ENCODE results near the gene TMPRSS9.
A peak's percentile ranks its signal among the peaks of the same experiment; 100 is the strongest.

TMPRSS9 gene

DNA sequence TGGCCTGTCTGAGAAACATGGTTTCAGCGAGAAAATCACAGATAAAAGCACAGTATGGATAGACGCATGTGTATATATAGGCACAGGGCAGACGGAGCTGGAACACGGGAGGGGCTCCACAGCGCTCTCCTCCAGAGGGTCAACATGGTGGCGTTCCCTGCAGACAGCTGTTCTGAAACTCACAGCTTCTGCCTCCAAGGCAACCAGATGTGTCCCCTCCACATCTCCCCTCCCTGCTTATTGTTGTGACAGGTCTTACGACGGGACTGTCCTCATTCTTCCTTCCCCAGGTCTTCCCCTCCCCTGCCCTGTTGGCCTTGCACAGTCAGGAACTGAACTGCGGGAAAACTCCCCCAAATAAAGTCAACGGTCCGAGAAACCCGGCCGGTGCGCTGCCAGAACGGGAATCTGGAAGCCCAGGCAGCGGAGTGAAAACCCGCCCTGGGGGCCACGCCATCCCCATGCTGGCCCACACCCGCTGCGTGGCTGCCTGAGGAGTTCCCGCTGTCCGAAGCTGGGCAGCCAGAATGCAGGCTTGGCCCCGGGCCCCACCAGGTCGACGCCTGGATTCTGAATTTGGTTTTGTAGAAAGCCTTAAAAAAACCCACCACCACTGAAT lies 70.0 kb downstream of the TMPRSS9 start:
- Mint-ChIP-seq H3K4me3 (no peak overlapping the region), H3K36me3 (ENCODE audit: insufficient read depth) (peaks cover 14% of the 10 kb centered on the region), H3K27ac (peak overlapping the region in 1 of 2 donors; percentile 35)

DNA sequence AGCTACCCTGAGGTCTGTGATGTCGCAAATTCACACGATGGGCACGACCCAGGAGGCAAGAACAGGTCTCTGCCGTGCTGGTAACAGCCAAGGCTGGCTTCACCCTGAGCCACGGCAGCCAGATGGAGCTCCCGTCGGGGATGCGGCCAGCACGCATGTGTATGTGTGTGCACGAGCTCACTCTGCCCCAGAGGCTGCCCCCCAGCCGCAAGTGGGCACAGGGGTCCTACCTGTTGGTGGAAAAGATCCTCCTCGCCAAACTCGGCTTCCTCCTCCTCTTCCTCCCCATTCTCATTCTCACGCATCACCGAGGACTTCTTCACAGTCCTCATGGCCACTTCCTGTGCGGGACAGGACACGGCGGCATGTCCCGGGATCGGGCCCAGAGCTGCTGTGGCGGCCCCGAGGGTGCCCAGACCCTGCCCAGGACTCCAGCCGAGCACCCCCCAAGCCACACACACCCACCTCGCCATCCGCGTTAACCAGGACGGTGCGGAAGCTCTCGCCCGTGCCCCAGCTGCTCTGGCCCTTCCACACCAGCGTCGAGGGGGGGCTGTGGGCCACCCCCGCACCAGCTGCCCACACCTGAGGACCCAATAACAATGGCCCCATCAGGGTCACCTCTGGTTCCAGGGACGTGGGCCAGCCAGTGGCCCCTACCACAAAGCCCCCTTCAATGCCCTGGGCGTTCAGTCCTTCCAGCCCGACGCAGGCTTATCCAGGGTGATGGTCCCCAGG lies 71.4 kb downstream of the TMPRSS9 start:
- no peak overlapping the region for H3K4me3 Mint-ChIP-seq
- no peak for ATAC-seq (replicated peaks)
- H3K4me1 Mint-ChIP-seq (ENCODE audit: low read depth in 2 of 2), result peaks cover 9 to 12% of the 10 kb centered on the region in 2 donors

More for the DNA sequence above, 70.0 kb downstream of the TMPRSS9 start:
- Mint-ChIP-seq H3K27me3 (no peaks in the 10 kb centered on the region), H3K4me1 (ENCODE audit: low read depth in 2 of 2) (peaks cover 11 to 14% of the 10 kb centered on the region in 2 donors), H3K9me3 (no peaks in the 10 kb centered on the region)
- DNase-seq (no peak), ATAC-seq (replicated peaks) (no peak)

DNA sequence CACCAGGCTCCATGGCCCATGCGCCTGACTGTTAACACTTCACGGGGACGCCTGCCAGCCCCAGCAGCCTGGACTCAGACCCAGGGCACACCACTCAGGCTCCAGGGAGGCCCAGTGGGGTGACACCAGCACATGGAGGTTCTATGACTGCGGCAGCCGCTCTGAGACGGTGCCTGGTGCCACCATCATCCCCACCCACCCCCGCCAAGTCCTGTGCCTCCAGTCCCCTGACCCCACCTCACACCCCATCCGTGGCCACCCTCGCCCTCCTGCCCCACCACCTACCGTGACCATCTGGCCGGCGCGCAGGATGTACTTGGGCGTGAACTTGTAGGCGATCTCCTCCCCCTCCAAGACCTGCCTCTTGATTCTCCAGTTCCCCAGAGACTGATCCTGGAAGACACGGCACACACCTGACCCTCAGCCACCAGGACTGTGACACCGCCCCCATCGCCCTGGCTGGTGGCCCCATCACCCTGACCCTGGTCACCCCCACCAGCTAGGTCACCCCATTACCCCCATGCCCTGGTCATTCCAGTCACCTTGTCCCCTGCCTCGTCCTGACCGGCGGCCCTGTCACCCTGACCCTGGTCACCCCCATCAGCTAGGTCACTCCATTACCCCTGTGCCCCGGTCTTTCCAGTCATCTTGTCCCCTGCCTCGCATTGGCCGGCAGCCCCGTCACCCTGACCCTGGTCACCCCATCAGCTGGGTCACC lies 72.2 kb downstream of the TMPRSS9 start:
- Mint-ChIP-seq H3K4me3 (no peak overlapping the region), H3K36me3 (ENCODE audit: insufficient read depth) (peaks cover 14% of the 10 kb centered on the region), H3K9me3 (no peaks in the 10 kb centered on the region), H3K27me3 (no peaks in the 10 kb centered on the region), H3K4me1 (ENCODE audit: low read depth in 2 of 2) (peaks cover 5 to 7% of the 10 kb centered on the region in 2 donors), H3K27ac (peak overlapping the region in 1 of 2 donors; percentile 67)
- ATAC-seq (replicated peaks) (no peak), DNase-seq (no peak)

More for the DNA sequence above, 71.4 kb downstream of the TMPRSS9 start:
- no peaks in the 10 kb centered on the region for H3K9me3 Mint-ChIP-seq
- H3K36me3 Mint-ChIP-seq (ENCODE audit: insufficient read depth), result peaks cover 18% of the 10 kb centered on the region
- no peaks in the 10 kb centered on the region for H3K27me3 Mint-ChIP-seq
- DNase-seq, result no peak
- peak overlapping the region in 1 of 2 donors; percentile 67 for H3K27ac Mint-ChIP-seq

DNA sequence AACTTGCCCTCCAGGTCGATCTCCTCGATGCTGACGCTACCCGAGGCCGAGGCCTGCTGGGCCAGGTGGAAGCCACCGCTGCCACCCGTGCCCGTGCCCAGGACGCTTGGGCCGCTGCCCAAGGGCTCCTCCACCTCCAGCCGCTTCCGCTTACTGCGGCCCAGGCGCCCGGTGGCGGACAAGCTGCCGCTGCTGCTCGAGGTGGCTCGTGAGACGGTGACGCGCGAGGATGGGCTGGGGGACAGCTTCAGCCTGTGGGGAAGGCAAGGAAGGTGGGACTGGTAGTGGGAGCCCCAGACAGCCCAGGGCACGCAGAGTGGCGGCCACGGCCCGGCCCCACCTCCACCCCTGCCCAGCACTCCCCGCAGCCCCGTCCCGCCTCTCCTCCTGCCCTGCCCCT lies 73.8 kb downstream of the TMPRSS9 start:
- no peak for DNase-seq
- H3K36me3 Mint-ChIP-seq (ENCODE audit: insufficient read depth), result peaks cover 12% of the 10 kb centered on the region
- no peaks in the 10 kb centered on the region for H3K4me1 Mint-ChIP-seq (ENCODE audit: low read depth in 2 of 2)
- no peak for ATAC-seq (replicated peaks)
- H3K9me3 Mint-ChIP-seq, result no peaks in the 10 kb centered on the region
- H3K4me3 Mint-ChIP-seq, result no peak overlapping the region
- peak overlapping the region in 1 of 2 donors; percentile 68 for H3K27ac Mint-ChIP-seq
- H3K27me3 Mint-ChIP-seq, result no peaks in the 10 kb centered on the region

DNA sequence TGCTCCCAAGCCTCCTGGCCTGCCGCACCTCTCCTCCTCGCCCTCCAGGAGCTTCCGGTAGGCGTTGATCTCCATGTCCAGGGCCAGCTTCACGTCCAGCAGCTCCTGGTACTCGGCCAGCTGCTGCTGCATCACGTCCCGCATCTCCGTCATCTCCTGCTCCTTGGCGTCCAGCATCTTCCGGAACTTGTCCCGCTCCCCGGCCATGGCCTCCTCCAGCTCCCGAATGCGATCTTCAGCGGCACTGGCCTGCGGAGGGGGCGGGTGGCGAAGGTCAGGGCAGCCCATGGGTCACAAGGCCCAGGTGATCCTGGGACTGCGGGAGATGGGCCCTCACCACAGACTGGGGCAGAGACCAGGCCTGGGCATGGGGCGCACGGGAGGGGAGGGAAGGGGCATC lies 74.2 kb downstream of the TMPRSS9 start:
- peaks cover 14% of the 10 kb centered on the region for H3K36me3 Mint-ChIP-seq (ENCODE audit: insufficient read depth)
- DNase-seq (no peak), ATAC-seq (replicated peaks) (no peak)
- H3K27ac Mint-ChIP-seq, result peak overlapping the region in 1 of 2 donors; percentile 68
- H3K9me3 Mint-ChIP-seq, result no peaks in the 10 kb centered on the region
- H3K4me3 Mint-ChIP-seq, result no peak overlapping the region
- H3K27me3 Mint-ChIP-seq, result no peaks in the 10 kb centered on the region
- no peaks in the 10 kb centered on the region for H3K4me1 Mint-ChIP-seq (ENCODE audit: low read depth in 2 of 2)

DNA sequence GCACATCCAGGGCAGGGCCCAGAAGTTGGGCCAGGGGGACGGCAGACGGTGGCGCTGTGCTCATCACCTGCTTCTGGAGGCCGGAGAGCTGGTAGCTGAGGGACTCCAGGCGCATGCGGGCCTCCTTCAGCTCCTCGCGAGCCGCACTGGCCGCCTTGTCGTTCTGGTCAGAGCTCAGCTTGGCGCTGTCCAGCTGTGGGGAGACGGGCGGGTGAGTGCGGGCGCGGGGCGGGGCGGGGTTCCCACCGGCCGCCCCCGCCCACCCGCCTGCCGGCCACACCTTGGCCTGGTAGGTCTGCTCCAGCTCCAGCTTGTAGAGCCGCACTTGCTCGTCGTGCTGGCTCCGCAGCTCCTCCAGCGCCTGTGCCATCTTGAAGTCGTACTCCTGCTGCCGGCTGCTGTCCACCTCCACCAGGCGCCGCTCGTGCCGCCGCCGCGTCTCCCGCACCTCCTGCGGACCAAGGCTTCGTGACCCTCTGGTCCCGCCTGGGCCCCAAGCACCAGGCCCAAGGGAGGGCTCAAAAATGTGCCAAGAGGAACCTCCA lies 74.7 kb downstream of the TMPRSS9 start:
- no peaks in the 10 kb centered on the region for H3K4me1 Mint-ChIP-seq (ENCODE audit: low read depth in 2 of 2)
- ATAC-seq (replicated peaks) (no peak), DNase-seq (no peak)
- H3K27ac Mint-ChIP-seq, result no peak overlapping the region
- peaks cover 14% of the 10 kb centered on the region for H3K36me3 Mint-ChIP-seq (ENCODE audit: insufficient read depth)
- H3K27me3 Mint-ChIP-seq, result no peaks in the 10 kb centered on the region
- no peak overlapping the region for H3K4me3 Mint-ChIP-seq
- no peaks in the 10 kb centered on the region for H3K9me3 Mint-ChIP-seq

DNA sequence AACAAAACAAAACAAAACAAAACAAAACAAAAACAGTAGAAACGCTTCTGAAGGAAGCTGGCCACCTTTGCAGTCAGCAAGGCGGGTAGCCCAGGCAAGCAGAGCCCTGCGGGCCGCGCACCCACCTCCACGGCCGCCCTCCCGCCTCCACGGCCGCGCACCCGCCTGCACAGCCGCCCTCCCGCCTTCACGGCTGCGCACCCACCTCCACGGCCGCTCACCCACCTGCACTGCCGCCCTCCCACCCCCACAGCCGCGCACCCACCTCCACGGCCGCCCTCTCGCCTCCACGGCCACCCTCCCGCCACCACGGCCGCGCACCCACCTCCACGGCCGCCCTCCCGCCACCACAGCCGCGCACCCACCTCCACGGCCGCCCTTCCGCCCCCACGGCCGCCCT lies 76.3 kb downstream of the TMPRSS9 start:
- no peaks in the 10 kb centered on the region for H3K4me1 Mint-ChIP-seq (ENCODE audit: low read depth in 2 of 2)
- ATAC-seq (replicated peaks) (no peak), DNase-seq (no peak)
- H3K36me3 Mint-ChIP-seq (ENCODE audit: insufficient read depth), result peaks cover 14% of the 10 kb centered on the region
- H3K27ac Mint-ChIP-seq, result no peak overlapping the region
- H3K4me3 Mint-ChIP-seq, result no peak overlapping the region
- no peaks in the 10 kb centered on the region for H3K27me3 Mint-ChIP-seq
- H3K9me3 Mint-ChIP-seq, result no peaks in the 10 kb centered on the region

DNA sequence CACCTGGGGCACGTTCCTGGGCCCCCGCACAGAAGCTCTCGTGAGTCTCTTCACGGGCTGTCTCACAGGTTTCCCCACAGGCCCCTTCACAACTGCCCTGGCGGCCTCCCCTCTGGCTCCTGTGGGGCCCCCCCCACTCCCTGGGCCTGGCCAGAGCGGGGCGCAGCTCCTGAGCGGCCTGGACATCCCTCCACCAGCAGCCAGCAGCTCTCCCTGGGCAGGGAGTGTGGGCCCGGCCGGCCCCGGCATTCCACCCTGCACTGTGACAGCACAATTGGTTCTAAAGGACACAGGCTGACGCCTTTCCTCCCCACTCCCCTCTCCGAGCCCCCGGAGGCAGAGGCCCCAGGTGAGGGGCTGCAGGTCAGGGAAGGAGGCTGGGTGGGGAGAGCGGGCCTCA lies 76.9 kb downstream of the TMPRSS9 start:
- Mint-ChIP-seq H3K4me3 (no peak overlapping the region), H3K4me1 (ENCODE audit: low read depth in 2 of 2) (no peaks in the 10 kb centered on the region), H3K27ac (no peak overlapping the region), H3K9me3 (no peaks in the 10 kb centered on the region), H3K27me3 (no peaks in the 10 kb centered on the region), H3K36me3 (ENCODE audit: insufficient read depth) (peaks cover 14% of the 10 kb centered on the region)
- no peak for DNase-seq
- no peak for ATAC-seq (replicated peaks)

DNA sequence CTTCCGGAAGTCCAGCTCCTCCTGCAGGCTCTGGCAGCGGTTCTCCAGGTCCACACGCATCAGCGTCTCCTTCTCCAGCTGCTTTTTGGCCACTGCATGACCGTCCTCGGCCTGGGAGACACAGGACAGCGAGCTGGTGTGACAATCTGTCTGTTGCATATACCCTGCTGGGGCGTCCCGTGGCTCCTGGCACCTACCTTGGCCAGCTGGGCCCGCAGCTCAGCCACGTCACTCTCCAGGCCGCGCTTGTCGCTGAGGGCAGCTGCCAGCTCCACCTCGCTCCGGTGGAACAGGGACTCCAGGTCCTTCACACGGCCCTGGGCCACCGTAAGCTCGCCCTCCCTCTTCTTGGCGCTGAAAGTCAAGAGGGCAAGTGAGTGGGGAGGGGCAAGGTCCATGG lies 78.1 kb downstream of the TMPRSS9 start:
- peaks cover 14% of the 10 kb centered on the region for H3K36me3 Mint-ChIP-seq (ENCODE audit: insufficient read depth)
- no peaks in the 10 kb centered on the region for H3K4me1 Mint-ChIP-seq (ENCODE audit: low read depth in 2 of 2)
- H3K9me3 Mint-ChIP-seq, result no peaks in the 10 kb centered on the region
- no peaks in the 10 kb centered on the region for H3K27me3 Mint-ChIP-seq
- no peak overlapping the region for H3K4me3 Mint-ChIP-seq
- DNase-seq (no peak), ATAC-seq (replicated peaks) (no peak)
- no peak overlapping the region for H3K27ac Mint-ChIP-seq

DNA sequence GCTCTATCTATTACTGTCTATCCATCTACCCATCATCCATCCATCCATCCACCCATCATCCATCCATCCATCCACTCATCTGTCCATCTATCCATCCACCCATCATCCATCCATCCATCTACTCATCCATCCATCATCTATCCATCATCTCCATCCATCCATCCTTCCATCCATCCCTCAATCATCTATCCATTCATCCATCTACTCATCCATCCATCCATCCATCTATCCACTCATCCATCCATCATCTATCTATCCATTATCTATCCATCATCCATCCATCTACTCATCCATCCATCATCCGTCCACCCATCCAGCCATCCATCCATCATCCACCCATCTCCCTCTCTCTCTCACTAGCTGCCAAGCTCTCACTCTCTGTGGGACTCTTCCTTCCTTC lies 80.5 kb downstream of the TMPRSS9 start:
- Mint-ChIP-seq H3K4me1 (ENCODE audit: low read depth in 2 of 2) (no peaks in the 10 kb centered on the region), H3K27me3 (no peaks in the 10 kb centered on the region), H3K9me3 (no peaks in the 10 kb centered on the region), H3K36me3 (ENCODE audit: insufficient read depth) (peaks cover 16% of the 10 kb centered on the region), H3K27ac (peak overlapping the region in 1 of 2 donors; percentile 1), H3K4me3 (no peak overlapping the region)
- ATAC-seq (replicated peaks) (no peak), DNase-seq (no peak)

DNA sequence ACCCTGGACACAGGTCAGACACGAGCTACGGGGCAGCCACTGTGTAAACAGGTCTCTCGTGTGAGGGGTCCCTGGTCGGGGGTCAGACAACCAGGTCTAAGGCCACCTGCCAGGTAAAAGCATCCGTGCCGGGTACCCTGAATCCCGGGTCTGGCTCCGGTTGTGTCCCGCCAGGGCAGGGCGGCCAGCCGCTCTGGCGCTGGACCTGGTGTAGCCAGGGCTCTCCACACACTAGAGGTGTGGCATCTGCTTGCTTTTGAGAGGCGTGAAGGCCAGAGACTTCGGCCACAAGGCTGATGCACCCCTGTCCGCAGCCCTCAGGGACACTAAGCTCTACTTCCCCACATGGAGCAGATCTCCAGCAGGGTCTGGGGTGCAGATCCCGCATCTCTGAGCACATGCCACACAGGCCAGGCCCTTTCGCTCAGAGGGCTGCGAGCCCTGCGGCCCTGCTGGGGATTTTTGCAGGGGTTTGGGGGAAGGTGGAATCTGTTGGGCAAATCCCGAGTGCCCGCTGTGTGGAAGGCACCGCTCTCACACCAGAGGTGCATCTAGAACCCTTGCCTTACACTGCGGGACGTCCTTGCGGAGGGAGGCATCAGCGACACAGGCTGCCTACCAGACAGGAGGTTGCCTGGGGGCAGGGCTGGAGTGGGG lies 81.2 kb downstream of the TMPRSS9 start:
- Mint-ChIP-seq H3K27ac (no peak overlapping the region), H3K4me3 (no peak overlapping the region), H3K36me3 (ENCODE audit: insufficient read depth) (peaks cover 13% of the 10 kb centered on the region), H3K27me3 (no peaks in the 10 kb centered on the region), H3K4me1 (ENCODE audit: low read depth in 2 of 2) (peaks cover 0 to under 1% of the 10 kb centered on the region in 2 donors), H3K9me3 (no peaks in the 10 kb centered on the region)
- DNase-seq (no peak), ATAC-seq (replicated peaks) (no peak)

DNA sequence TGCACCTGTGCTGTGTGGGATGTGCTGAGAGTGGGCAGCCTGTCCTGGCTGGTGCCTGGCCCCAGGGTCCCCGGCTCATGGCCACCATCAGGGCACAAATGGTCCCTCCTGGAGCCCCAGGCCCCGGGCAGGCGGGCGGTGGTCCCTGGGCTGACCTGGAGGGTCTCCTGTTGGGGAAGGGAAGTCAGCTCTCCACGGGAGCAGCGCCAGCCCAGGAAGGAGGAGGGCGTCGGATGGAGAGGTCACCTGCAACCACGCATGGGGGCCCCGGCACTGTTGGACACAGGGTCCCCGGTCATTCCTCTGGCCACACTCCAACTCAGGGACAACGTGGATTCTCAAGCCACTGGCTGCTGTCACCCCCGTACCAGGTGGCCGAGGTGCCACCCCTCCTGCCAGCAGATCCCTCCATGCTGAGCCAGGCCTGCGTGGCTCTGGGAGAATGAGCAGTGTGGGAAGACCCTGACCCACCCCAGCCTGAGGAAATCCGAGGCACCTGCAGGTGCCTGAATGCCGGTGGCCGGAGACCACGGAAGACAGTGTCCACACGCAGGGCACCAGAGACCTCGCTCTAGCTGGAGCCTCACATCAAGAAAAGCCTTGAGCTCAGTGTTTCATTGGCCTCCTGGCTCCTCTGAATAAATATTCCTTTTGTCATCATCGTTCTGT lies 83.2 kb downstream of the TMPRSS9 start:
- H3K4me3 Mint-ChIP-seq, result no peak overlapping the region
- H3K27ac Mint-ChIP-seq, result no peak overlapping the region
- peaks cover 8 to 11% of the 10 kb centered on the region in 2 donors for H3K4me1 Mint-ChIP-seq (ENCODE audit: low read depth in 2 of 2)
- H3K36me3 Mint-ChIP-seq (ENCODE audit: insufficient read depth), result peaks cover 9% of the 10 kb centered on the region
- ATAC-seq (replicated peaks) (no peak), DNase-seq (no peak)
- H3K27me3 Mint-ChIP-seq, result no peaks in the 10 kb centered on the region
- H3K9me3 Mint-ChIP-seq, result no peaks in the 10 kb centered on the region

DNA sequence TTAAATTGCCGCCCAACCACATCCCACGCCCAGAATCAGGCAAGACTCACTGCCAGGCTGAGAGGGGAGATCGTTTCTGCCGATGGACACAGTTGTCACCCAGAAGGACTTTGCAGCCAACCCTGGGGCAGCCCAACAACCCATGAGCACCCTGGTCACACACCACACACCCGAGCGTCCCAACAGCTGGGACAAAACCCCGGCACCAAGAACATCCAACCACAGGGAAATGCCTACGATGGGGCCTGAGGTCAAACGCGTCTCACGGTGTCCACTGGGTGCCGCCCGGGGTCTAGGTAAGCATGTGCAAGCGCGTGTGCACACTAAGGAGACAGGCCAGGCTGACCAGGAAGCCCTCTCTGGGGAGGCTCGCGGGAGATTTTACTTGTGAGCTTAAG lies 83.7 kb downstream of the TMPRSS9 start:
- H3K27ac Mint-ChIP-seq, result no peak overlapping the region
- H3K36me3 Mint-ChIP-seq (ENCODE audit: insufficient read depth), result peaks cover 9% of the 10 kb centered on the region

More for the DNA sequence above, 83.7 kb downstream of the TMPRSS9 start:
- DNase-seq, result no peak
- ATAC-seq (replicated peaks), result no peak
- no peaks in the 10 kb centered on the region for H3K27me3 Mint-ChIP-seq
- no peaks in the 10 kb centered on the region for H3K9me3 Mint-ChIP-seq
- peaks cover 10 to 11% of the 10 kb centered on the region in 2 donors for H3K4me1 Mint-ChIP-seq (ENCODE audit: low read depth in 2 of 2)
- H3K4me3 Mint-ChIP-seq, result no peak overlapping the region

Data from effector memory CD8-positive, alpha-beta T cell (primary cell).